Testis (tissue), 3 donors: ENCODE measurements around the gene CENPU. TPM values are rescaled to one million over a fixed set of nuclear protein-coding genes. Genes with fewer than 3 reads are reported as not detected.

Experiments
- DNase-seq: peaks from one replicate; pipeline ENCODE4 v3.0.0-alpha.2; 2019
- H3K27ac ChIP-seq, 2 donors: fragments of 200-600 bp; sonication (generic); one replicate each; pipeline ENCODE4 v1.5.1; 2019
- H3K27me3 ChIP-seq: fragments of 200-600 bp; sonication (generic); one replicate; pipeline ENCODE4 v1.5.1; 2019
- H3K36me3 ChIP-seq: fragments of 200-600 bp; sonication (generic); one replicate; pipeline ENCODE4 v1.5.1; 2017; ENCODE audit warnings: low read depth; ENCODE audit errors: missing control alignments
- H3K4me1 ChIP-seq: fragments of 200-600 bp; sonication (generic); one replicate; pipeline ENCODE4 v1.5.1; 2019
- H3K4me3 ChIP-seq, 2 donors: fragments of 200-600 bp; sonication (generic); one replicate each; pipeline ENCODE4 v1.5.1; 2017 to 2019
- H3K9me3 ChIP-seq: fragments of 200-600 bp; sonication (generic); one replicate; pipeline ENCODE4 v1.5.1; 2017
- CTCF ChIP-seq, 3 experiments: fragments of 450-650 bp in 2 of 3; fragments of 200-600 bp in 1 of 3; sonication (generic) in 1 of 3; IDR thresholded peaks; one replicate each; pipeline ENCODE4 v1.5.1; 2016 to 2019; ENCODE audit warnings: antibody characterized with exemption in 3 of 3, mild to moderate bottlenecking in 2 of 3, moderate library complexity in 1 of 3
- POLR2A ChIP-seq: fragments of 450-650 bp; IDR thresholded peaks from one replicate; pipeline ENCODE4 v1.6.1; 2017; ENCODE audit warnings: antibody characterized with exemption, mild to moderate bottlenecking, moderate library complexity
- WGBS, 2 donors: methylation state at CpG; one replicate each; pipeline ENCODE4 v1.1.5; 2018; 5-methylcytosine and 5-hydroxymethylcytosine counted together
- intact Hi-C: fragments of 100-400 bp; cut with DNase I; formaldehyde crosslinking; loops from one replicate; pipeline ENCODE4 v1.15.1; 2023; ENCODE audit warnings: low total_unique reads
- polyA plus RNA-seq: library from polyadenylated mRNA; stranded (reverse); fragments of 350-450 nt; fragmentation: Illumina TruSeq; extraction: RNeasy Lipid Tissue Mini Kit (QIAGEN cat#74804); gene quantifications from one replicate; pipeline ENCODE4 v1.2.3, GENCODE V29; 2014; ENCODE audit warnings: low read depth, low replicate concordance; ENCODE audit not compliant: insufficient read depth
- total RNA-seq, 2 donors: library from RNA; depleted of rRNA; stranded (reverse); fragments of >200 nt; gene quantifications; one replicate each; pipeline ENCODE4 v1.2.3, GENCODE V29; 2016

The CENPU gene
- total and polyA plus RNA-seq, 3 donors from 2014 or later: 57.2 to 132 (median 117) TPM

DNA sequence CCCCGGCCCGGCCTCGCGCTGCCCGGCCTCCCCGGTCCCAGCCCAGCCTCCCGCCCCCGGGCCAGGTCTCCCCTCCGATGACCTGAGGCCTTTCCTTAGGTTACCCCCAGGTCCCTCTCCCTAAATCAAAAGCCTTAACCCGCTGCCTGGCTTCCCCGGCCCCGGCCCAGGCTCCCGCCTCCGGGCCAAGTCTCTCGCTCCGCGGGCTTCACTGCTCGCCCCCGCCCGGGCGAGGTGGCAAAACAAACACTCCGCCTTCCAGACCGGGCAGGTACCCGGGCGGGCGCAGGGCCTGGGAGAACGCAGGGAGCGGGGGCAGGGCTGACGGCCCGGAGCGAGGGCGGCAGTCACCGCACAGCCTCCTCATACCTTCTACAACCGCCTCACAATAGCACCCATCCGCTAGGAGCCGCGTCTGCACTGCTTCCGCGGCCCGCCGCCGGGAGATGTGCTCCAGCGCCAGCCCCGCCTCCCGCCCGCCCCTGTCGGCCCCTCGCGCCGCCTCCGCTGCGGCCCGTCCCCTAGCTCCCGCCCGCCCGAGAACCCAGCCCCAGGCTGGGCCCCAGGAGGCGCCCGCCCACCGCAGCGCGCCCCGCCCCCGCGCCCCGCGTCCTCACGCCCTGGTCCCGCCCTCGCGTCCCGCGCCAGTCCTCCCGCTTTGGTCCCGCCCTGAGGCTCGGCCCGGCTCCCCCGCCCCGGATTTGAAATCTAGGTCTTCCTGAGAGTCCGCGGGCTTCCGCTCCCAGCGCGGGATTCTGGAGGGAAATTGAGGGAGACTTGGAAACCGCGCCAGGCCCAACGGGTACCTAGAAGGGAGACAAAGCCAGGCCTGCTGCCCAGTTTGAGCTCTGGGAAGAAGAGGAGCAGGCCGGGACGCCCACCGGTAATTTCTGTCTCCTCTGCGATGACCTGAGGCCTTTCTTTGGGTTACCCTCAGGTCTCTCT, 84.6 kb downstream of the CENPU start, which contains the start of the genes CASP3 and PRIMPOL:
CASP3 (minus strand) TSS at position 422 of the 945 bp plus-strand sequence. CDS start 10,994 bp downstream, outside the sequence.
PRIMPOL (plus strand) TSS at position 713 of the 945 bp plus-strand sequence. CDS start 7,403 bp downstream, outside the sequence.
- no peaks in the 10 kb centered on the region for H3K27me3 ChIP-seq
- WGBS, 2 donors: 2 to 3% methylated on average over 8 to 64 of the region's 90 CpGs
- no peaks in the 10 kb centered on the region for H3K36me3 ChIP-seq

DNA sequence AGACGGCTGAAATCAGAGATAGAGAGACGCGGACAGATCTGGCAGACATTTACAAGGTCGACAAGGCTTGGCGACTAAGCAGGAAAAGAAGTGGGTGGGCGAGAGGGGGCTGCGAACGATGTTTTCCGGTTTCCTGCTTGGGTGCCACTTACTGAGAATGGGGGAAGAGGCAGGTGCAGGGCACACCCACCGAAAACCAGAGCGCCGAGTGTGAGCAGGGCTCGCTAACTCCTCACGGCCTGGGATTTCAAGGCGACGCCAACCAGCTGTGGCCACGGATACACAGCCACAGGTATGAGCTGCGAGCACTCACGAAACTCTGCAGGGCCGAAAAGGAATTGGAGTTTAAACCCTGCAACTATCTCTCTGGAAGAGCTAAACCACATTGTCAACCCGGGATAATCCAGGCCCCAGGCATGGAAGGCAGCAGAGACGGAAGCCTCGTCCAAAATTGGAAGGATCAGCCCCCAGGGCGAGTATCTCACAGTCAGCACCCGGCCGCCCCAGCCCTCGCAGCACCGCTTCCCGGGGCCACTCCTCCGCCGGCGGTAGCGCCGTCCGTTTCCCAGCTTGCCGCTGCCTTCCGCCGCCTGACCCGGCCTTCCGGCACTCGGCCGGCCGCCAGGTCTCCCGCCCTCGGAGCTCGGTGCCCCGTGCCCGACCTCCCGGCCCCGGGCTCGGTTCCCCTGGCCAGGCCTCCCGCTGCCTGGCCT, 85.4 kb downstream of the CENPU start:
- Histone ChIP-seq H3K36me3 (no peaks in the 10 kb centered on the region), H3K9me3 (no peaks in the 10 kb centered on the region), H3K27me3 (no peaks in the 10 kb centered on the region), H3K27ac (peak overlapping the region; percentile 97), H3K4me1 (peaks cover 14% of the 10 kb centered on the region), H3K4me3 (peak overlapping the region; percentile 82 to 93)
- WGBS, 2 donors: 0 to 1% methylated on average over 21 to 40 of the region's 52 CpGs
- intact Hi-C loops: loop anchor here (10.0 kb wide), 1 partner anchor 96 kb away; no protein-coding TSS in a partner anchor
- peak; percentile 71 for DNase-seq
- no peak for TF ChIP-seq POLR2A
- TF ChIP-seq CTCF (IDR thresholded peaks at IDR 0.05): no peak

More for the DNA sequence above, 84.6 kb downstream of the CENPU start, which contains the start of the genes CASP3 and PRIMPOL:
- peak; percentile 96 for DNase-seq
- H3K9me3 ChIP-seq: no peaks in the 10 kb centered on the region
- H3K27ac ChIP-seq: peak within 1 kb of the TSS; percentile 97
- H3K4me1 ChIP-seq: peaks cover 14% of the 10 kb centered on the region
- H3K4me3 ChIP-seq: peak within 1 kb of the TSS; percentile 82 to 93
- intact Hi-C loops: loop anchor here (10.0 kb wide), 1 partner anchor 96 kb away; no protein-coding TSS in a partner anchor
- no peak for TF ChIP-seq POLR2A
- TF ChIP-seq CTCF (IDR thresholded peaks at IDR 0.05): peak in 1 of 3 experiments; percentile 18

DNA sequence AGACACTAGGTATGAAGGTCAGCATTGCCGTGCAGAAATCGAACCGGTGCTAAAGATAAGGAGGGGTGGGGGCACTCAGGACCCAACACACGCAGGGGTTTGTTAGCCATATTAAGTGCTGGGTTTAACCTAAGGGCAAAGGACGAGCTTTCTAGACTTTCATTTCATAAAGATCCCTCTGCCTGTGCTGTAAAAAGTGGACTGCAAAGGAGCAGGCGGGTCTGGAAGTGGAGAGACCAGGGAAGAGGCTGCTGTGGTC, 85.9 kb downstream of the CENPU start:
- Histone ChIP-seq H3K9me3 (no peaks in the 10 kb centered on the region), H3K4me1 (peaks cover 14% of the 10 kb centered on the region), H3K27ac (peak overlapping the region; percentile 97), H3K27me3 (no peaks in the 10 kb centered on the region), H3K36me3 (no peaks in the 10 kb centered on the region), H3K4me3 (peak overlapping the region; percentile 82 to 93)
- WGBS, 2 donors: 4 to 5% methylated on average over 6 of the region's 6 CpGs
- TF ChIP-seq CTCF (IDR thresholded peaks at IDR 0.05) (no peak), POLR2A (no peak)
- no peak for DNase-seq
- intact Hi-C loops: loop anchor here (10.0 kb wide), 1 partner anchor 97 kb away; no protein-coding TSS in a partner anchor

DNA sequence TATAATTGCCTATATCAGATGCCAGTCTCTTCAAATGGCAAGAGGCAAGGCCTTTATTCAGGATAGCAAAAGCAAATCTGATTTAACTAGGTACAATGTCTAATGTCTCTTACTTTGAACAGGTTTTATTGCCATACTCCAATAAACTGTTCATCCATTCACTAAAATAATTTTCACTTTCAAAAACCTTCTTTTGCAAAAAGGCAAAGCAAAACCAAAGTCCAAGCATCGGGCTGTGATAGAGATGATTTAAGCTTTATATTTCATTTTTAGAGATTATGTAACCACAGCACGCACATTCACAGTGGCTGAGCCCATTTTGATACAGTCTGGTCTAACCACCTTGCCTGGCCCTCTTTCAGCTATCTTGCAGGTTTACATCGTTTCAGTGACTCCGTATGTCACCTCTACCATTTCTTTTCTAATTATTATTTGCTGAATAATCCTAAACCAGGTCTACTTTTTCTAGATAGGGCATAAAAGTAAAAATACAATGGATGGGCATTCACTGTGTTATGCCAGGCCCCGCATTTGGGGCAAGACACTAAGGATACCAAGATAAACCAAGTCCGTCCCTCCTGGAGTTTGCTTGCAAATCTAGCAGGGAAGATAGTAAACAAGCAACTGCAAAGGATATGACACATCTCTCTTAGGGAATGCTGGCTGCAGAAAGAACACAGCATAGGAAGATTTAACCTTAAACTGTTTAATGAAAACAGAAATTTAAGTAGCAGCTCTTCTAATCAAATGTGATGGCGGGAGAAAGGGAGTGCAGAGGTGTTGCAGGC, 86.4 kb downstream of the CENPU start:
- no peaks in the 10 kb centered on the region for H3K36me3 ChIP-seq
- H3K4me3 ChIP-seq: peak overlapping the region in 1 of 2 donors; percentile 93
- WGBS, 2 donors: 44 to 45% methylated on average over 7 of the region's 7 CpGs
- peaks cover 14% of the 10 kb centered on the region for H3K4me1 ChIP-seq
- no peak for TF ChIP-seq POLR2A
- peak overlapping the region; percentile 97 for H3K27ac ChIP-seq
- no peaks in the 10 kb centered on the region for H3K27me3 ChIP-seq
- no peaks in the 10 kb centered on the region for H3K9me3 ChIP-seq
- no peak for DNase-seq
- intact Hi-C loops: loop anchor here (10.0 kb wide), 1 partner anchor 97 kb away; no protein-coding TSS in a partner anchor
